Epidermal melanocyte (primary cell): Measurements from ENCODE around the gene TRAPPC12.
"Not testable (repeated sequence)": the region's sequence is repeated elsewhere in the genome, so short reads cannot be mapped to it uniquely, and the experiment has no call there.

Experiments
- DNase-seq: peaks from one replicate; pipeline ENCODE4 v3.0.0; 2011; ENCODE audit warnings: low spot score; ENCODE audit not compliant: insufficient read length

The TRAPPC12 gene

GRCh38 chr2:3430740-3431490, 51.4 kb downstream of the TRAPPC12 start:
- no peak for DNase-seq

- no peak for DNase-seq
Observed at GRCh38 chr2:3432067-3432466, 52.6 kb downstream of the TRAPPC12 start.

GRCh38 chr2:3432693-3433338, 53.3 kb downstream of the TRAPPC12 start:
- DNase-seq: no peak

GRCh38 chr2:3433339-3433699, 53.8 kb downstream of the TRAPPC12 start:
- no peak for DNase-seq

- no peak for DNase-seq
Observed at GRCh38 chr2:3433776-3434400, 54.4 kb downstream of the TRAPPC12 start.

GRCh38 chr2:3434654-3435053, 55.2 kb downstream of the TRAPPC12 start:
- no peak for DNase-seq

- DNase-seq: no peak
Observed at GRCh38 chr2:3435445-3435844, 56.0 kb downstream of the TRAPPC12 start.

- no peak for DNase-seq
Observed at GRCh38 chr2:3440477-3440876, 61.0 kb downstream of the TRAPPC12 start.

- no peak for DNase-seq
Observed at GRCh38 chr2:3441465-3441864, 62.0 kb downstream of the TRAPPC12 start.

- DNase-seq: no peak
Observed at GRCh38 chr2:3442185-3442584, 62.7 kb downstream of the TRAPPC12 start.

GRCh38 chr2:3443083-3443482, 63.6 kb downstream of the TRAPPC12 start:
- no peak for DNase-seq

- DNase-seq: no peak
Observed at GRCh38 chr2:3443506-3444084, 64.1 kb downstream of the TRAPPC12 start.

- no peak for DNase-seq
Observed at GRCh38 chr2:3445891-3446290, 66.4 kb downstream of the TRAPPC12 start.

GRCh38 chr2:3446381-3446780, 66.9 kb downstream of the TRAPPC12 start:
- DNase-seq: no peak

- not testable (repeated sequence) for DNase-seq
Observed at GRCh38 chr2:3447186-3447585, 67.7 kb downstream of the TRAPPC12 start.

GRCh38 chr2:3447789-3448317, 68.4 kb downstream of the TRAPPC12 start:
- no peak for DNase-seq

- DNase-seq: not testable (repeated sequence)
Observed at GRCh38 chr2:3448441-3448911, 69.0 kb downstream of the TRAPPC12 start.

- no peak for DNase-seq
Observed at GRCh38 chr2:3449086-3449485, 69.6 kb downstream of the TRAPPC12 start.

- no peak for DNase-seq
Observed at GRCh38 chr2:3449936-3450335, 70.4 kb downstream of the TRAPPC12 start.

- DNase-seq: no peak
Observed at GRCh38 chr2:3450385-3451010, 71.0 kb downstream of the TRAPPC12 start.

- DNase-seq: no peak
Observed at GRCh38 chr2:3451169-3451568, 71.7 kb downstream of the TRAPPC12 start.
